SHP77 treated with DMSO at 0.1 percent for 48 hours (cell line): ENCODE measurements around the gene NFIC.

ENCODE experiments used
- DNase-seq: peaks from one replicate; lab custom pipeline; 2025; lab: John Stamatoyannopoulos, UW

Gene NFIC

GRCh38 chr19:3508771-3509535, 142.6 kb downstream of the NFIC start:
- no peak for DNase-seq

DNA sequence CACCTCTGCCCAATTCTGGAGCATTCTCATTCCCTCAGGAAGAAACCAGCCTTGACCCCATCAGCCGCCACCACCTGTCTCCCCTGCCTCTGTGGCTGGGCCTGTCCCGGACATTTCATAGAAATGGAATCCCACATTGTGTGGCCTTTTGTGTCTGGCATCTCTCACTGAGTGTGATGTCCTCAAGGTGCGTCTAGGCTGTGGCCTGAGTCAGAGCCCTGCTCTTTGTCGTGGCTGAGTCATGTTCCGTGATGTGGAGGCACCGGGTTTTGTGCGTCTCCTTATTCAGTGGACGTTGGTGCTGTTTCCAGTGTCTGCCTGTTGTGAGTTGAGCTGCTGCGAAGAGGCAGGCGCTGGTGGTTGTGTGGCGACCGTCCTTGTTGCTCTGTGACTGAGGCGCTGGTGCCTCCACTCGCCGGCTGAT, 143.2 kb downstream of the NFIC start:
- DNase-seq: no peak

- no peak for DNase-seq
These were observed 144.3 kb downstream of the NFIC start for GRCh38 chr19:3510727-3511126.

DNA sequence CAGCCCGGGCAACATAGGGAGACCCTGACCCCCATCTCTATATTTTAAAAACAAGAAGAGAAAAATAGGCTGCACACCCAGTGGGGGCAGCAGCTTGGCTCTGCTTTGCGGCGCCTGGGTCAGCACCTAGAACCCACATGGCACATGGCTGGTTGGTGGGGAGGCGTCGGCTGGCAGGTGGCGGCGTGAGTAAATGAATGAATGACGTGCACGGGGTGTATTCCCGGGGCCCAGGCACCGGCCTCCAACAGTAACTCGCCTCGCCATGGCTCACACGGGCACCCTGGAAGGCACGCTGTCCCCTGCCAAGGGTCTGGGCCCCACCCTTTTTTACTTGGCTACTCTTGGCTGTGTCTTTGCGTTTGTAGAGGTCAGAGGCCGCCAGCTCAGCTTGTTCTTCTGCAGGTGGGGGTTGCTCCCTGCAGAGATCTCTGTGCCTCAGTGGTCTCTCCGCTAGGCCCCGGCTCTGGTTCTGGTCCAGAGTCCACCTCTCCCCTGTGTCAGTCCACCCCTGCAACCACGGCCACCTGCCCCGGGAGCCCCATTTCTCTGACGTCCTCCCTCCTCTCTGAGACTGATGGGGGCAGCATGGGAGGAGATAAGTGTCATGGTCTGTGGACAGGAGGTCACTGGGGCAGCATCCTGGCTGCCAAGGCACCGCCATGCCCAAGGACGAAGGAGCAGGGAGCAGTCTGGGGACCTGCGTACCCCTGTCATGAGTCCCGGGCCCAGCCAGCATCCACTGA, 145.3 kb downstream of the NFIC start:
- no peak for DNase-seq

GRCh38 chr19:3512562-3513228, 146.3 kb downstream of the NFIC start:
- no peak for DNase-seq

GRCh38 chr19:3513229-3514140, 147.1 kb downstream of the NFIC start:
- no peak for DNase-seq

DNA sequence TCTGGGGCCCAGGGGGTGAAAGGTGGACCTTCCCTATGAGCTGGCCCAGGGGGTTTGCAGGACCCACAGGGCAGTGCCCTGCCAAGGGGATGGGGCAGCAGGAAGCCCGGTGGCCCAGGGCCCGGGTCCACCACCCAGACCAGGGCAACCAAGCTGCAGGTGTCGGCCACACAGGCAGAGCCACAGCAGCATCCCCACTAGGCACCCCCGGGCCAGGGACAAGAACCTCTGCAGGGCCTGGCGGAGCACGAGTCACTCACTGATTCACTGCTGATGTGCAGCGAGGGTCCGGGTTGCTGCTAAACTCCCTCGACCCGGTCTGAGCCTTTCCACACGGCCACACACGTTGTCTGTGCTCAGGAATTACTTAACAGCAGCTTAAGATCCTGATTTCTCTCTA, 148.5 kb downstream of the NFIC start:
- DNase-seq: no peak

GRCh38 chr19:3515891-3516422, 149.6 kb downstream of the NFIC start:
- no peak for DNase-seq

DNA sequence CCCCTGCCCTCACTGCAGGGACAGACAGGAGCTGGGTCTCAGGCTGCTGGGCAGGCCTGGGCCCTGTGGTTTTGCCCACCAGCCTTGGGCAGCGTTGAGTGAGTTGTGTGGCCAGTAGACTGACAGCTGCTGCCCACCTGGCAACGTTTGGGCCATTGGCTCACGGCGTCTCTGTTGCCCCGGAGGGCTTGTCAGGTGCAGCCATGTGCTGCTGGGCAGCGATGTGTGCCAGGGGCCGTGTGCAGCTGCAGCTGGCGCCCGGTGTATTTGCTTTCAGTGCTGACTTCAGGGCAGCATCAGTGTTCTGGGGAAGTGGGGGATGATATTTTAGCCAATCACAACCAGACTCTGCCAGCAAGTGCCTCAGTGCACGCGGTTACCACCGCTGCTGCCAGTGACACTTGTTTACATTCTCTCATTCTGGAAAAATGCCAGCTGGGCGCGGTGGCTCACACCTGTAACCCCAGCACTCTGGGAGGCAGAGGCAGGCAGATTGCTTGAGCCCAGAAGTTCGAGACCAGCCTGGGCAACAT, 150.4 kb downstream of the NFIC start:
- peak; percentile 90 for DNase-seq

DNA sequence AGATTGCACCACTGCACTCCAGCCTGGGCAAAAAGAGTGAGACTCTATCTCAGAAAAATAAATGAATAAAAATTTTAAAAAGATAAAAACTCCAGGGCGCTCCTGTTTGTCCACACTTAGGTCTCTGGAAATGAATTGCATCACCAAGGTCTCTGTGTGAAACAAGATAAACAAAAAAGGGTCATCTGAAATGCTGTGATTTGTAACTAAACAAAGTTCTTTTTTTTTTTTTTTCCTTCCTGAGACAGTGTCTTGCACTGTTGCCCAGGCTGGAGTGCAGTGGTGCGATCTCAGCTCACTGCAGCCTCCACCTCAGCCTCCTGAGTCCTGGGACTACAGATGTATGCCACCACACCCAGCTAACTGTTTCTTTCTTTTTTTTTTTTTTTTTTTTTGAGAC, 151.3 kb downstream of the NFIC start:
- no peak for DNase-seq

- DNase-seq: no peak
These were observed 151.9 kb downstream of the NFIC start for GRCh38 chr19:3518255-3518654.

DNA sequence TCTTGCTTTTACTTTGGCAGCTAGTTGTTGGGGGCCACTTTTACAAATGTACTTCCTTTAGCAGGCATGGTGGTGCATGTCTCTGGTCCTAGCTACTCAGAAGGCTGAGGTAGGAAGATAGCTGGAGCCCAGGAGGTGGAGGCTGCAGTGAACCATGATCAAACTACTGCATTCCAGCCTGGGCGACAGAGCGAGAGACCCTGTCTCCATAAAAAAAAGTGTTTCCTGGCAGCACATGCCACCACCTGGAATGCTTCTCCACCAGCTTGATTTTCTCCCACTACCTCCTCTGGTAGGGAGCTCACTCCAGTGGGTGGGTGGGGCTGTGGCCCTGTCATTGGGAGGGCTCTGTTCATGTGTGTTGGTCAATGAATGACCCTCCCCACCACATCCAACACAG, 152.3 kb downstream of the NFIC start:
- no peak for DNase-seq
